Uterus (tissue), 2 donors: ENCODE data around the gene DNAI1.

Experiments used
- CTCF ChIP-seq, 4 experiments: fragments of 200-600 bp in 2 of 4; fragments of 450-650 bp in 2 of 4; sonication (generic) in 2 of 4; IDR thresholded peaks; one replicate each; pipeline ENCODE4 v1.5.1; 2016 to 2019; ENCODE audit warnings: antibody characterized with exemption in 4 of 4, mild to moderate bottlenecking in 2 of 4, moderate library complexity in 1 of 4
- POLR2A ChIP-seq, 2 donors: fragments of 450-650 bp; IDR thresholded peaks; one replicate each; pipeline ENCODE4 v1.6.1; 2016; ENCODE audit warnings: antibody characterized with exemption in 2 of 2, mild to moderate bottlenecking in 1 of 2, moderate library complexity in 1 of 2

GRCh38 chr9:34496149-34496712 lies 37.6 kb downstream of the DNAI1 start:
- TF ChIP-seq CTCF (IDR thresholded peaks at IDR 0.05), result no peak
- no peak for TF ChIP-seq POLR2A (IDR thresholded peaks at IDR 0.05)
